Measurements from ENCODE around the gene SLC8A2.
"Not testable (repeated sequence)": the region's sequence is repeated elsewhere in the genome, so short reads cannot be mapped to it uniquely, and the experiment has no call there.

SLC8A2 gene

GRCh38 chr19:47406711-47407416 lies 64.8 kb downstream of the SLC8A2 start:
- peak; percentile 22 for DNase-seq

GRCh38 chr19:47405854-47406417 lies 65.8 kb downstream of the SLC8A2 start:
- DNase-seq: no peak

- no peak for DNase-seq
These were observed 66.5 kb downstream of the SLC8A2 start for GRCh38 chr19:47405197-47405550.

GRCh38 chr19:47404334-47405196 lies 67.1 kb downstream of the SLC8A2 start:
- no peak for DNase-seq

- no peak for DNase-seq
These were observed 69.2 kb downstream of the SLC8A2 start for GRCh38 chr19:47402504-47402903.

GRCh38 chr19:47398707-47399597 lies 72.7 kb downstream of the SLC8A2 start:
- DNase-seq: no peak

GRCh38 chr19:47391510-47392223 lies 80.0 kb downstream of the SLC8A2 start:
- DNase-seq: peak; percentile 63

- DNase-seq: peak; percentile 25
These were observed 80.9 kb downstream of the SLC8A2 start for GRCh38 chr19:47390533-47391488.

- DNase-seq: no peak
These were observed 82.5 kb downstream of the SLC8A2 start for GRCh38 chr19:47389150-47389556.

GRCh38 chr19:47388721-47389120 lies 83.0 kb downstream of the SLC8A2 start:
- not testable (repeated sequence) for DNase-seq

- DNase-seq: not testable (repeated sequence)
These were observed 84.1 kb downstream of the SLC8A2 start for GRCh38 chr19:47387623-47388022.

- DNase-seq: not testable (repeated sequence)
These were observed 85.1 kb downstream of the SLC8A2 start for GRCh38 chr19:47386582-47386981.

GRCh38 chr19:47384533-47384932 lies 87.2 kb downstream of the SLC8A2 start:
- DNase-seq: not testable (repeated sequence)

GRCh38 chr19:47383890-47384289 lies 87.8 kb downstream of the SLC8A2 start:
- DNase-seq: not testable (repeated sequence)

- no peak for DNase-seq
These were observed 89.9 kb downstream of the SLC8A2 start for GRCh38 chr19:47381653-47382279.

- no peak for DNase-seq
These were observed 90.6 kb downstream of the SLC8A2 start for GRCh38 chr19:47381121-47381520.

- no peak for DNase-seq
These were observed 91.1 kb downstream of the SLC8A2 start for GRCh38 chr19:47380559-47380958.

GRCh38 chr19:47379381-47379938 lies 92.2 kb downstream of the SLC8A2 start:
- no peak for DNase-seq

GRCh38 chr19:47378246-47378645 lies 93.4 kb downstream of the SLC8A2 start:
- DNase-seq: no peak

All from fibroblast of skin of right biceps (primary cell).